ENCODE results near the gene WDR48.

- TF ChIP-seq CTCF (optimal IDR thresholded peaks at IDR 0.05 in 1 of 3, IDR thresholded peaks at IDR 0.05 in 1 of 3, conservative IDR thresholded peaks at IDR 0.05 in 1 of 3; ENCODE audit: extremely low read depth in 1 of 3, insufficient read depth in 2 of 3, low read length in 3 of 3) (no peak), EZH2 (IDR thresholded peaks at IDR 0.05; ENCODE audit: low read length) (no peak)
These were observed 10.4 kb downstream of the WDR48 start for GRCh38 chr3:39062180-39062579.
